SK-N-SH treated with all-trans-retinoic acid at 6 μM for 48 hours (cell line): ENCODE results near the gene EEIG1.

ENCODE experiments used
- CREB5 ChIP-seq: fragments of 250-450 bp; sonication (Bioruptor Pico); IDR thresholded peaks from 2 replicates; pipeline ENCODE4 v1.5.1; 2020; ENCODE audit warnings: low read depth, mild to moderate bottlenecking, moderate library complexity
- CSRNP3 ChIP-seq: fragments of 250-450 bp; sonication (Bioruptor Pico); IDR thresholded peaks from 2 replicates; pipeline ENCODE4 v1.5.1; 2021; ENCODE audit warnings: mild to moderate bottlenecking, moderate library complexity
- GLIS3 ChIP-seq: fragments of 250-450 bp; sonication (Bioruptor Pico); IDR thresholded peaks from 2 replicates; pipeline ENCODE4 v1.5.0; 2020; ENCODE audit warnings: mild to moderate bottlenecking, moderate library complexity
- PATZ1 ChIP-seq: fragments of 250-450 bp; sonication (Bioruptor Pico); IDR thresholded peaks from 2 replicates; pipeline ENCODE4 v1.8.0; 2020; ENCODE audit warnings: mild to moderate bottlenecking, moderate library complexity, borderline replicate concordance
- SNAI2 ChIP-seq: fragments of 250-450 bp; sonication (Bioruptor Pico); IDR thresholded peaks from 2 replicates; pipeline ENCODE4 v1.5.0; 2020; ENCODE audit warnings: mild to moderate bottlenecking, moderate library complexity
- ZNF565 ChIP-seq: fragments of 450-650 bp; formaldehyde crosslinking; conservative IDR thresholded peaks from 2 replicates; pipeline ENCODE4 v1.5.0; 2020; ENCODE audit warnings: low read depth, mild to moderate bottlenecking, moderate library complexity
- ZNF70 ChIP-seq: fragments of 450-650 bp; formaldehyde crosslinking; IDR thresholded peaks from 2 replicates; pipeline ENCODE4 v1.5.0; 2020; ENCODE audit warnings: mild to moderate bottlenecking, moderate library complexity

GRCh38 chr9:127961155-127961490 is 19.7 kb downstream of the EEIG1 start:
- TF ChIP-seq SNAI2 (CRISPR knock-in tag) = no peak
- TF ChIP-seq PATZ1 (CRISPR knock-in tag) = no peak
- no peak for TF ChIP-seq GLIS3 (CRISPR knock-in tag)
- no peak for TF ChIP-seq ZNF565
- TF ChIP-seq CSRNP3 (CRISPR knock-in tag) = no peak
- TF ChIP-seq ZNF70 = no peak
- TF ChIP-seq CREB5 (CRISPR knock-in tag) = no peak
